SKM-1 (cell line): ENCODE data around the gene C2orf42.
"Not testable (repeated sequence)": the region's sequence is repeated elsewhere in the genome, so short reads cannot be mapped to it uniquely, and the experiment has no call there.

Experiments used
- DNase-seq: peaks from one replicate; lab custom pipeline; 2025; ENCODE audit not compliant: unreplicated experiment; lab: John Stamatoyannopoulos, UW

C2orf42 gene

DNA sequence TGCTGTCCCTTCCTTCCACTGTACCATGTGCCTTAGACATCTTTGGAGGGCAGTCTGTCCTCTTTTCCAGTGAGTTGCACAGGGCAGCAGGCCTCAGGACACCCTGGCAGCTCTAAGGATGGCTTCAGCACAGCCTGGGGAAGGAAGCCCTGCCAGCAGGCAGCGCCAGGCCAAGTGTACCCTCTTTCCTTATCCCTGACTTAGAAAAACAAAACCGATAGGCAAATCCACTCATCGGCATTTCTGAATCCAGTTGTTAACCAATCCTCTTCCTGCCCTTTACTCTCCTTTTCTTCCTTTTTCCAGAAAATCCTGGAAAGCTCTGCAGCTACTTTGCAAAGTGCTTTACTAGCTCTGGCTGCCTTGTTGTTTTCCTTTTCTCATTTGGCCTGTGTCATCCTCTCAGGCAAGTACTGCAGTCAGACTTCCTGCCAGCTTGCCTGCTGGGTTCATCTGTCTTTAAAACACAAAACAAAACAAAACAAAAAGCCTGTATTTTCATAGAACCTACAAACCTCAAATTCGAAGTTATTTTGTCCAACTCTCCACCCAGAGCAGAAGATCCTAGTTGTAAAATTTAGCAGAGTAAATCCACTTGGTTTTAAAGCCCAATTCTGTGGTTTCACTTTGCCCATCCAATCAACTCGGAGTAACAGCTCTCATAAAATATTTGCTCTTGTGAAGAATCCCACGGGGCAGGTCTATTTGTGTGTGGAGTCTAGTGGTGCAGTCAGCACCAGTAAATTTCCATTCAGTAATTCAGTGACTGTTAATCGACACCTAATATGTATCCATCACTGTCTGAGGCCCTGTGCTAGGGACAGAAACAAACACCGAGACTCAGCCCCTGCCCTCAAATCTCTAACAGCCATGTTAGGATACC is 58.3 kb downstream of the C2orf42 start:
- DNase-seq = no peak

GRCh38 chr2:70131344-70132143 is 59.3 kb downstream of the C2orf42 start:
- DNase-seq = not testable (repeated sequence)

DNA sequence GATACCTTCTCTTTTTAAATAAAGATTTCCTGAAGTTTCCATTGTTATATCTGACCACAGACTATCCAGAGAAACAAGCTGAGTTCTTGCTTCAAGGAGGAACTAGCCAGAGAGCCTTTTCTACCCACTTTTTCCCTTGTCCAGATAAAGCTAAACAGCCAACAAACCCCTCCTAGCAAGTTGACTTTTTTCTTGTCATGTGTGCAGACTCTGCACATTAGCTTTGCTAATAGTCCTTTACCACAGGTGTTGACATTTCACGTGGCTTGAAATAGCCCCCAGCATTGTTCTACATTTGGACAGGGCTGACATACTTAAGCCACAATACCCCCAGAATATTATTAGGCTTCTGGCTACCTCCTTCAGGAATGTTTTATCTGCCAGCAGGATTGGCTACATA is 62.8 kb downstream of the C2orf42 start:
- no peak for DNase-seq

DNA sequence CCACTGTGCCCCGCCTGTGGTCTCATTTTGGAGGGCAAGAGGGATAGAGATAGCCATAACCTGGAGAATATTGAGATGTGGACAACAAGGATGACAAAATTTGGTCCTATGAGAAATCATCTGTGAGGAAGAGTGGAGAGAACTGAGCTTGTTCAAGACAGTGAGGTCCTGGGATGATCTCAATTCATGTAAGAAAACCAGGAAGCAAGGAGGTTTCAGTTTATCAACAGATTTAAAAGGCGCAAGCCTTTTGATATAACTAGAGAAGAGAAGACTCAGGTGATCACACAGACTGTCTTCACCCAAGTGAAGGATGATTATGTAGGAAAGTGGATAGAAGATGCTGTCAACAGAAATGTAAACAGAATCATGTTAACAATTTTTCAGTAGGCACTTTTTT is 64.4 kb downstream of the C2orf42 start:
- no peak for DNase-seq

DNA sequence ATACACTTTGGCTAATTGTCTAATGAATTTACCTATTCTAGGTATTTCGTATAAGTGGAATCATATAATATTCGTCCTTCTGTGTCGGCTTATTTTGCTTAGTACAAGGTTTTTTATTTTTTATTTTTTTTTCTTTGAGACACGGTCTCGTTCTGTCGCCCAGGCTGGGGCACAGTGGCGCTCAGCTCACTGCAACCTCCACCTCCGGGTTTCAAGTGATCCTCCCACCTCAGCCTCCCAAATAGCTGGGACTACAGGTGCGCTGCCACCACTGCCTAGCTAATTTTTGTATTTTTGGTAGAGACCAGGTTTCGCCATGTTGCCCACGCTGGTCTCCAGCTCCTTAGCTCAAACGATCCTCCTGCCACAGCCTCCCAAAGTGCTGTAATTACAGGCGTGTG is 65.3 kb downstream of the C2orf42 start:
- no peak for DNase-seq

DNA sequence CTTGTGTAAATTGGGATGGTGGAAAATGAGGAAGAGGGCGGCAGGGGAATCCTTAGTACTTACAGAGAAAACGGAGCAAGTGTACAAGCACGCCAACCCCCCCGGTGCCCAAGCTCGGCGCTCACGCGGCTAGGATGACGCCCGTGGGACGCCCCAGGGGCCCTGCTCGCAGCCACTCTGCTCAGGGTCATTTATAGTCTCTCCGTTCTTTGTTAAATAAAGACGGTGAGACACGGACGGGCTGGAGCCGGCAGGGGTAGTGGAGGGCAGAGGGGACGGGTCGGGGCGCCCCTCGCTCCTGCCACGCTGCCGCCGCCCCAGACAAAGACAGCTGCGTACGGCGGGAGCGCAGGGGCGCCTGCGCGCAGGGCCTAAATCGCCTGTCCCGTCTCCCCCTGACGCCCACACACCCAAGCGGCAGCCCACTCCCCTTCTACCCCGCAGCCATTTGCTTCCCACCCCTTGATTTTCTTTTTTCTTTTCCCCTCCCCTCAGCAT is 65.8 kb downstream of the C2orf42 start:
- no peak for DNase-seq

- no peak for DNase-seq
Measured at GRCh38 chr2:70123829-70124116, 67.0 kb downstream of the C2orf42 start.

DNA sequence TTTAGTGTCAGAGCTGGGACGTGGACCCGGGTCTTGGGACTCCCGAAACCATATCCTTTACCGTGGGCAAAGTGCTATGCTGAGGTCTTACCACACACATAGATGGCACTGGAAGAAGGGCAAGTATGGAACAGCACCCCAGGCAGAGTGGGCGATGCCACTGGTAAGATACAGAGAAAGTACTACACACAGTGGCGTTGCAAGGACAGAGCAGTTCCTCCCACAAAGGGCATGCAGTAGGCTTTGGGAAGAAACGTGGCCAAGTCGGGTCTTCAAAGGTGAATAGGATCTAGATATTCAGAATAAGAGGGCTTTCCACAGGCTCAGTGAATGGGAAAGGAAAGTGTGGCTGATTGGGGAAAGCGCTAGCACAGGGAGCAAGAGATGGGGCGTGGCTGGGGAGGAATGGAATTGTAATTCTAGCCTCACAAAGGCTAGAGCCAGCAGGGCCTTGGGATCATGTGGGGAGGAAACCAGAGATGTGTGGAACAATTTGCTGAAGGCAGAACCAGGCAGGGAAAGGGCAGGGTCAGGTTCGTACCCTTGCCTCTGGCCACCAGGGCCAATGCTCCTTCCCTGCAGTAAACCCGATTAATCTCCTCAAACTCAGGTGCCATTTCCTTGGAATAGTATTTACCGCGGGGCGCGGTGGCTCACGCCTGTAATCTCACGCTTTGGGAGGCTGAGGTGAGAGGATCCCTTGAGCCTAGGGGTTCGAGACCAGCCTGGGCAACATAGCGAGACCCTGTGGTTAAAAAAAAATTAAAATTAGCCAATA is 67.6 kb downstream of the C2orf42 start:
- no peak for DNase-seq

DNA sequence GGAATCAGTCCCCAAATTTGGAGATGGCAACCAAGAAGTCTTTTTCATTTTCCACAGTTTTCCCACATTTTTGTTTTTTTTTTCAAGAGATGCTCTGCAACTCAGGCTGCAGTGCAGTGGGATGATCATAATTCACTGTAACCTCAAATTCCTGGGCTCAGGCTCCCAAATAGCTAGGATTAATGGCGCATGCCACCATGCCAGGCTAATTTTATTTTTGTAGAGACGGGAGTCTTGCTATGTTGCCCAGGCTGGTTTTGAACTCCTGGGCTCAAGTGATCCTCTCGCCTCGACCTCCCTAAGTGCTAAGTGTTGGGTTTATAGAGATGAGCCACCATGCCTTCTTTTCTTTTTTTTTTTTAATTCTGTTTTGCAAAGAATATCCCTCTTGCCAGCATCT is 68.3 kb downstream of the C2orf42 start:
- DNase-seq = no peak

- DNase-seq = no peak
Measured at GRCh38 chr2:70121627-70122372, 69.0 kb downstream of the C2orf42 start.

DNA sequence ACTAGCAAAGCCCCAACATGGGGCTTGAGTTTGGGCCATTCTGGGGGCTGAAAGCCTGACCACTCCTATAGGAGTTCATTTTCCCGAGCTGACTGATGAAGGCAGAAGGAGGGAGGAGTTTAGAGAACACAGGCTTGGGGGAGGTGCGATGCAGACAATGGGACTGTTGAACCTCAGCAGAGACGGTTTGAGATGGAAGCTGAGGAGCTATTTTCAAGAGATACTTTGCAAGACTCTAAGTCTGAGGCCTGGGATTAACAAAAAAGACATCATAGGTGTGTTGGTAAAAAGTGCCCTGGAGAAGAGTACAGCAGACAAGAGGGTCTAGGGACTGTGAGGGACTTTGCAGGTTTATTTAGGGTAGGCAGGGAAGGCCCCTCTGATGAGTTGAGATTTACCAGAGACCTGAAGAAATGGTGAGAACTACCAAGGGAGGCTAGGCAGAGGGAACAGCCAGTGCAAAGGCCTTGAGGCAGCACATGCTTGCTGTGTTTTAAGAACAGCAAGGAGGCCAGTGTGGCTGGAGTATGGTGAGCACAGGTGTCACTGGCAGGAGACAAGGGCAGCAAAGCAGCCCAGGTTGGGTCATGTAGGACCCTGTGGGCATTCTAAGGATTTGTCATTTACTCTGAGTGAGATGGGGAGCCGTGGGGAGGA is 71.9 kb downstream of the C2orf42 start:
- DNase-seq = no peak

- no peak for DNase-seq
Measured at GRCh38 chr2:70116936-70117552, 73.8 kb downstream of the C2orf42 start.

GRCh38 chr2:70115646-70116442 is 75.0 kb downstream of the C2orf42 start:
- no peak for DNase-seq

DNA sequence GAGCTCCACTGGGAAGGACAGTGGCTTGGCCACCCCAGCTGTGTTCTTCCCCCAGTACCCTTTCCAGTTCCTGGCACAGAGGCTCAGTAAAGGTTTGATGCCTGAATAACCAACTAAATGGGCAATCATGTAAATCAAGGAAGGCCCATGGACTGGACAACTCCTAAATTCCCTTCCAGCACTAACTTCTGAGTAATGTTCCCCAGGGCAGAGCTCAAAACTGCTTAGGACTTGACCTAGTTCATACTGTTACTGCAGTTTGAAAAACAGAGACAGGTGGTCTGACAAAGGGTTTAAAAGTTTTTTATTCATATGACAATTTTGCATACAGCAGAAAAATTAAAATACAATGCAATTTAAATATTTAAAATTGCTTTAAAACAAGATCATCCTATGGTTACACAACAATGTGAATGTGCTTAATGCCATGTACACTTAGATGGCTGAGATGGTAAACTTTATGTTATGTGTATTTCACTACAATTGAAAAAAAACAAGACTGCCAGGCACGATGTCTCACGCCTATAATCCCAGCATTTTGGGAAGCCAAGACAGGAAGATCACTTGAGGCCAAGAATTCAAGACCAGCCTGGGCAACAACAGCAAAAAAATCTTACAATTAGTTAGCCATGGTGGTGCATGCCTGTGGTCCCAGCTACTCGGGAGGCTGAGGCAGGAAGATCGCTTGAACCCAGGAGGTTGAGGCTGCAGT is 77.3 kb downstream of the C2orf42 start:
- DNase-seq = no peak

DNA sequence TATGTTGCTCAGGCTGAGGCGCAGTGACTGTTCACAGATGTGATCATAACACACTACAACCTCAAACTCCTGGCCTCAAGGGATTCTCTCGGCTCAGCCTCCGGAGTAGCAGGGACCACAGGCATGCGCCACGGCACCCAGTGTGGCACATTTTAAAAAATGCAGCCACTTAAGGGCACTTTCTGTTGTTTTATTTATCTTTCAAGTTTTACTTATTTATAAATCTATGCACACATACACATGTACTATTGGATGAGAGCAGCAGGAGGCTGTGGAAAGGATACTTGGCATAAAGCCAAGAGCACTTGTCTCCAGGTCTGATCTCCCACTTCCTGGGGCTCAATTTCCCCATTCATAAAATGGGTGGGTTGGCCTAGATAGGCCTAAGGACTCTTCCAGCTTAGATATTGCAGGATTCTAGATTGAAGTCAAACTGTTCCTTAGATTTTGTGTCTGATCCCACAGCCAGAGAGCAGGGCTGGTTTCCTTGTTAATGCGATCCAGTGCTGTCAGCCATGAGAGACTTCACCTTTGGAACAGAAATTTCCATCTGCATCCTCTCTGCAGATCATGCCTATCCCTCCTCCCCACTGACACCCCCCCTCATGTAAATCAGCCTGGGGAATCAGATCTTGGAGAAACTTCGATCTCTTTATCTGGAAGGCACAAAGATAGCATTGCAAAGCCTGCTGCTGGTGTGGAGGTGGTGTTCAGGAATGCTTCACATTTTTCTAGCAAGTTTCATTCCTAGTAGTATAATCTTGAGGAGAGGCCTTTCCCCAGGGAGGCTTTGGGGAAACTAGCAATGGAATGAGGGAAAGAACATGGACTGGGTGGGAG is 78.8 kb downstream of the C2orf42 start:
- no peak for DNase-seq

DNA sequence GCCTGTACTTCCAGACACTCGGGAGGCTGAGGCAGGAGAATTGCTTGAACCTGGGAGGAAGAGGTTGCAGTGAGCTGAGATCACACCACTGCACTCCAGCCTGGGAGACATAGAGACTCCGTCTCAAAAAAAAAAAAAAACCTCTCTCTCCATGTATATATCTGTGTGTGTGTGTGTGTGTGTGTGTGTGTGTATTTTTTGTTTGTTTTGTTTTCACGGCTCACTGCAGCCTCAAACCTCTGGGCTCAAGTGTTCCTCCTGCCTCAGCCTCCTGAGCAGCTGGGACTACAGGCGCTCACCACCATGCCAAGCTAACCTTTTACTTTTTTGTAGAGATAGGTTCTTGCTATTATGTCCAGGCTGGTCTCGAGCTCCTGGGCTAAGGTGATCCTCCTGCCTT is 80.4 kb downstream of the C2orf42 start:
- DNase-seq = not testable (repeated sequence)

- not testable (repeated sequence) for DNase-seq
Measured at GRCh38 chr2:70106138-70106537, 84.7 kb downstream of the C2orf42 start.
